Pons (tissue), 1 donor: ENCODE measurements around the gene FUT8.
A peak's percentile ranks its signal among the peaks of the same experiment; 100 is the strongest.
"Not testable (repeated sequence)": the region's sequence is repeated elsewhere in the genome, so short reads cannot be mapped to it uniquely, and the experiment has no call there.

Experiments
- DNase-seq: peaks from one replicate; pipeline ENCODE4 v3.0.0-alpha.2; 2016; ENCODE audit warnings: low spot score

FUT8 gene

GRCh38 chr14:65622703-65623102 lies 210.2 kb downstream of the FUT8 start:
- no peak for DNase-seq

GRCh38 chr14:65623759-65624158 lies 211.2 kb downstream of the FUT8 start:
- no peak for DNase-seq

- no peak for DNase-seq
Observed at GRCh38 chr14:65627315-65627714, 214.8 kb downstream of the FUT8 start.

DNA sequence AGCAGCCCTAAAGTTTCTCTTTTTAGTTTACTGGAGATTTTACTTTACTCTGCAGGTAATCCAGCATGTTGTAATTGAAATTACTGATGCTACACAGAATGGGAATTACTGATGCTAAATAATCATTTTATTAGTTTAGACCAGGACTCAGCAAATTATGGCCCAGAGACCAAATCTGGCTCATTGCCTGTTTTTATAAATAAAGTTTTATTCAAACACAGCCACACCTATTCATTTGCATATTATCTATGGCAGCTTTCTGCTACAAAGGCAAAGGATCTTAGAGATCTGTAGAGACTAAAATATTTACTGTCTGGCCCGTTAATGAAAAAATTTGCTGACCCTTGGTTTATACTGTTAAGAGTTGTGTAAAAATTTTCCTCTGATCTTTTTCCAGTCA lies 216.1 kb downstream of the FUT8 start:
- no peak for DNase-seq

- no peak for DNase-seq
Observed at GRCh38 chr14:65631040-65631439, 218.5 kb downstream of the FUT8 start.

GRCh38 chr14:65632487-65632886 lies 220.0 kb downstream of the FUT8 start:
- DNase-seq, result no peak

GRCh38 chr14:65633666-65634065 lies 221.1 kb downstream of the FUT8 start:
- not testable (repeated sequence) for DNase-seq

DNA sequence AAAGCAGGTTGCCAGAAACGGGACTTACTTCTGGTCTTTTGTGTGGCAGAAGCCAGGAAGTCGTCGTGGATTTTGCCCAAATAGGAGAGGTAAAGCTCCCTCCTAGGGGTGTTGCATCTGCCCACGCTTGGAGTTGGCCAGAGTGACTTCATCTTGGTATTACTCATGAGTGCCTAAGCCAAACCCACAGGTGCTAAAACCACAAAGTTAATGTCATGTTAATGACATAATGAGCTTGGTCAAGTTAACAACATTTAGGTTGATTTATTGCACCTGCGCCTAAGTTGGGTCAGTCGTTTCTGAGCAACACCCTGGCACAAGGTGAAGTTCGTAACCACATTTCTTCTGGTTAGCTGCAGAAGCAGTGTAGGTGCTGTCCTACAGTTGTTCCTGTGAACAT lies 225.2 kb downstream of the FUT8 start:
- DNase-seq, result no peak

GRCh38 chr14:65639216-65639615 lies 226.7 kb downstream of the FUT8 start:
- no peak for DNase-seq

- DNase-seq, result no peak
Observed at GRCh38 chr14:65650826-65651225, 238.3 kb downstream of the FUT8 start.

GRCh38 chr14:65656554-65656953 lies 244.0 kb downstream of the FUT8 start:
- DNase-seq, result no peak

DNA sequence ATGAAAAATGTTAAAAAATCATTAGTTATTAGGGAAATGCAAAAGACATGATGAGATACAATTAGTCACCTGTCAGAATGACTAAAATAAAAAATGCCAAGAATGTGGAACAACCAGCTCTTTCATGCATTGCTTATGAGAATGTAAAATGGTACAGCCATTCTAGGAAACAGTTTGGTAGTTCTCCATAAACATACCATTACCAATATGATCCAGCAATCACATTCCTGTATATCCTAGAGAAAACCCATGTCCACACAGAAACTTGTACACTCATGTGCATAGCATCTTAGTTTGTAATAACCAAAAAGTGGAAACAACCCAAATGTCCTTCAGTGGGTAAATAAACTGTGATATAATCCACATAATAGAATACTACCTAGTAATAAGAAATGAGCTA lies 245.7 kb downstream of the FUT8 start:
- DNase-seq, result no peak

- DNase-seq, result no peak
Observed at GRCh38 chr14:65661865-65662264, 249.3 kb downstream of the FUT8 start.

- DNase-seq, result no peak
Observed at GRCh38 chr14:65664436-65664835, 251.9 kb downstream of the FUT8 start.

GRCh38 chr14:65676361-65677014 lies 264.0 kb downstream of the FUT8 start:
- DNase-seq, result no peak

DNA sequence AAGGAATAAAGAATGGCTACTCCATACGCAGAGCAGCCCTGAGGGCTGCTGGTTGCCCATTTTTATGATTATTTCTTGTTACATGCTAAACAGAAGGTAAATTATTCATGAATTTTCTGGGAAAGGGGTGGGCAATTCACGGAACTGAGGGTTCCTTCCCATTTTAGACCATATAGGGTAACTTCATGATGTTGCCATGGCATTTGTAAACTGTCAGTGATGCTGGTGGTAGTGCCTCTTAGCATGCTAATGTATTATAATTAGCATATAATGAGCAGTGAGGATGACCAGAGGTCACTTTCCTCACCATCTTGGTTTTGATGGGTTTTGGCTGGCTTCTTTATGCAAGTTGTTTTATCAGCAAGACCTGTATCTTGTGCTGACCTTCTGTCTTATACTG lies 273.0 kb downstream of the FUT8 start:
- no peak for DNase-seq

DNA sequence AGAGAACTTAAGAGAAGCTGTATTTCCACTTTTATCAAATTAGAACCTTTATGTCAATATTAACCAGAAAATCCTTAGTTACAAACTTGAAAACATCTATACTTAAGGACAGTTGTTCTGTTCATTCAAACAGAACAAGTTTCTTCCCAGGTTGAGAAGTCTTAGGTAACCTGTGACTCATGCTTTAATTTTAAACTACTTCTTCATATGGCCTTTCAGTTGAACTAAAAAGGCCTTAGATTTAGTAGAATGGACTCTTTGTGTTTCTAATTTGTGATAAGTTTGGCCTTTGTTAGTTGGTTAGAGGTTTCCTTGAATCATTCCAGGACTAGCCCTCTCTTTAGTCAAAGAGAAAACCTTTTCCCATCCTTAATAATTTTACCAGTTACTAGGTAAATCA lies 274.2 kb downstream of the FUT8 start:
- peak; percentile 57 for DNase-seq

DNA sequence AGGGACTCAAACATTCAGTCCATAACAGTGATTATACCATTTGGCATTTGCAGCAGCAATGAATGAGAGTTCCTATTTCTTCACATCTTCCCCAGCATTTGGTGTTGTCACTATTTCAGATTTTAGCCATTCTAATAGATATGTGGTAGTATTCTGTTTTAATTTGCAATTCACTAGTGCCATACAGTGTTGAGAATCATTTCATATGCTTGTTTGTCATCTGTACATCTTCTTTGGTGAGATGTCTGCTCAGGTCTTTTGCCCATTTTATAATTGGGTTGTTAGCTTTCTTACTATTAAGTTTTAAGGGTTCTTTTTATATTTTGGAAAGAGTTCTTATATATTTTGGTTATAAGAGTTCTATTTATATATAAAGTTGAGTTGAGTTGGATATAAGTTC lies 276.5 kb downstream of the FUT8 start:
- no peak for DNase-seq

DNA sequence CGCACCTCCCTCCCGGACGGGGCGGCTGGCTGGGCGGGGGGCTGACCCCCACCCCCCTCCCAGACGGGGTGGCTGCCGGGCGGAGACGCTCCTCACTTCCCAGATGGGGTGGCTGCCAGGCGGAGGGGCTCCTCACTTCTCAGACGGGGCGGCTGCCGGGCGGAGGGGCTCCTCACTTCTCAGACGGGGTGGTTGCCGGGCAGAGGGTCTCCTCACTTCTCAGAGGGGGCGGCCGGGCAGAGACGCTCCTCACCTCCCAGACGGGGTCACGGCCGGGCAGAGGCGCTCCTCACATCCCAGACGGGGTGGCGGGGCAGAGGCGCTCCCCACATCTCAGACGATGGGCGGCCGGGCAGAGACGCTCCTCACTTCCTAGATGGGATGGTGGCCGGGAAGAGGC lies 280.0 kb downstream of the FUT8 start:
- not testable (repeated sequence) for DNase-seq

DNA sequence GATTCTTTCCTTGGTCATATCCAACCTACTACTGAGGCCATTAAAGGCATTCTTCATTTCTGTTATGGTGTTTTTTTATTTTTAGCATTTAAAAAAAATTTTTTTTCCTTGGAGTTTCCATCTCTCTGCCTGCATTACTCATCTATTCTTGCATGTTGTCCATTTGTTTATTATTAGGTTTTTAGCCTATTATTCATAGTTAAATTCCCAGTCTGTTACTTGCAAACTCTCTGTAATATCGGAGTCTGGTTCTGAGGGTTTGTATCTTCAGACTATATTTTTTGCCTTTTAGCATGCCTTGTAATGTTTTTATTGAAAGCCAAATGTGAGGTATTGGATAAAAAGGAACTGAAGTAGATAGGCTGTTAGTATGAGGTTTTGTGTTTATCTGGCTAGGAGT lies 284.3 kb downstream of the FUT8 start:
- DNase-seq, result no peak

- DNase-seq, result no peak
Observed at GRCh38 chr14:65703521-65703920, 291.0 kb downstream of the FUT8 start.

DNA sequence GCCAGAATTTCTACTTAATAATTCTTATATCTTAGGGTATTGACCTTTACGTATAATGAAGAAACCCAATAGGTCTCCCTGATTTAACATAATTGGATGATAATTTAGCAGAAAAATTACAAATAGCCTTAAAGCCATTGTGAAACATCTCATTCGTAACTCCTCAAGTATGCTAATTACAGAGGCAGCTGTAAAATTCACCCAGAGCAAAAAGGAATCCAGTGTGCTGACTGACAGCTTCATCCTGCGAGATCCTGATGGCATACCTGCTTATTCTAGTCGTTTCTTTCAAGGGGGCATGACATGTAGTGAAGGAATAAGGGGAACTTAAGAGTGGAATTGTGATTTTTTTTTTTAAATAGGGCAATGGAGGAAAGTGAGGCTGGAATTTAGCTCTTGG lies 291.5 kb downstream of the FUT8 start:
- no peak for DNase-seq

DNA sequence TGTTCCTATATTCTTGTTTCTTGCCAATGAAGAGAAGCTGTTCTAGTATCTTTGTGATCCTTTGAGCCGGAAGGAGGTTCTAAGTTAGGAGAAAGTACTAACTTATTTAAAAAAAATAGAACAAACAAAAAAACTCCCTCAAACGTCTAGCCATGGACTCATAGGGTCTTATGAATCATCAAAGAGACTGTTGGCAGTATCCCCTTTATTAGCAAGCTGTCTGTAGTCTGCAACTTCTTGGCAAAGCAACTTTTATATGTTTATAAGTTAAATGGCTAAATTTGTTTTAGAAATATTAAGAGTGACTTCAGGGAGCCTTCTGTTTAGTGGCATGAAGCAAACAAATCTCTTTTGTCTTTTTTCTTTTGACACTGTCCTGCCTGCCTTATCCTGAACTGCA lies 291.9 kb downstream of the FUT8 start:
- no peak for DNase-seq

DNA sequence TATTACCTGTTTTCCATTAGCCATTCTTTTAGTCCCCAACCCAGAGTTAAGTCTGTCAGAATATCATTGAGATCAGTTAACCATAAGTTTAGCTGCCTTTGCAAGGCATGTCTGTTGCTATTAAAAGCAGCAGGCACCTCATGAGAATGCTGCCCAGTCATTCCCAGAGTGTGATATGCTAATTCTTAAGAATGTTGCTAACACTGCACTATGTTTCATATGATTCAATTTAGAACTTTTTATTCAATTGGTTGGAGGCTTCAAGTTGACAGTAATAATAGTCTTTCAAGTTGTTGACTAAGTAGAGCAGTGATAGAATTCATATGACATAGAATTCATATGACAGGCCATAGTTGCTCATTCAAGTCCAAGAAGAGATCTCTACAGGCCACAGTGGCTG lies 292.3 kb downstream of the FUT8 start:
- DNase-seq, result no peak

- DNase-seq, result no peak
Observed at GRCh38 chr14:65709576-65709975, 297.0 kb downstream of the FUT8 start.
